Vagina (tissue), 2 donors: ENCODE results near the gene SLC10A7. TPM values are rescaled to one million over a fixed set of nuclear protein-coding genes. Genes with fewer than 3 reads are reported as not detected.

Experiments
- DNase-seq, 2 donors: peaks; one replicate each; pipeline ENCODE4 v3.0.0-alpha.2; 2017; ENCODE audit errors: extremely low spot score in 2 of 2
- H3K27ac ChIP-seq: fragments of 200-600 bp; sonication (generic); one replicate; pipeline ENCODE4 v1.5.1; 2019
- H3K27me3 ChIP-seq: fragments of 200-600 bp; sonication (generic); one replicate; pipeline ENCODE4 v1.5.1; 2019
- H3K36me3 ChIP-seq, 2 donors: fragments of 200-600 bp; sonication (generic); one replicate each; pipeline ENCODE4 v1.5.1; 2017 to 2019
- H3K4me1 ChIP-seq: fragments of 200-600 bp; sonication (generic); one replicate; pipeline ENCODE4 v1.5.1; 2019
- H3K4me3 ChIP-seq, 2 donors: fragments of 200-600 bp; sonication (generic); 1 replicate in 1 of 2; 2 replicates in 1 of 2; pipeline ENCODE4 v1.5.1; 2016 to 2019
- H3K9me3 ChIP-seq: fragments of 200-600 bp; sonication (generic); one replicate; pipeline ENCODE4 v1.5.1; 2019
- CTCF ChIP-seq, 3 experiments: fragments of 450-650 bp in 2 of 3; fragments of 200-600 bp in 1 of 3; sonication (generic) in 1 of 3; IDR thresholded peaks; one replicate each; pipeline ENCODE4 v1.5.1; 2017 to 2019; ENCODE audit warnings: antibody characterized with exemption in 3 of 3, mild to moderate bottlenecking in 2 of 3, moderate library complexity in 2 of 3
- POLR2A ChIP-seq, 2 donors: fragments of 450-650 bp; IDR thresholded peaks; one replicate each; pipeline ENCODE4 v1.6.1; 2017; ENCODE audit warnings: antibody characterized with exemption in 2 of 2, mild to moderate bottlenecking in 2 of 2, moderate library complexity in 2 of 2
- POLR2AphosphoS5 ChIP-seq, 2 donors: sonication (generic); formaldehyde crosslinking; IDR thresholded peaks; one replicate each; pipeline ENCODE4 v1.9.0; 2017; ENCODE audit warnings: antibody characterized with exemption in 2 of 2, mild to moderate bottlenecking in 2 of 2, low read depth in 1 of 2; ENCODE audit not compliant: insufficient read depth in 1 of 2
- intact Hi-C: fragments of 100-400 bp; cut with DNase I; formaldehyde crosslinking; loops from one replicate; pipeline ENCODE4 v1.15.1; 2023
- total RNA-seq: library from RNA; depleted of rRNA; stranded (reverse); fragments of >200 nt; gene quantifications from one replicate; pipeline ENCODE4 v1.2.3, GENCODE V29; 2016

Gene SLC10A7
- total RNA-seq, 1 donor from 2014 or later, result 14.2 TPM

- no peaks in the 10 kb centered on the region for H3K36me3 ChIP-seq
These were observed 10.4 kb downstream of the SLC10A7 start for GRCh38 chr4:146511381-146511780.

GRCh38 chr4:146510942-146511341, 10.8 kb downstream of the SLC10A7 start:
- Histone ChIP-seq H3K4me3 (no peak overlapping the region), H3K4me1 (no peaks in the 10 kb centered on the region), H3K36me3 (no peaks in the 10 kb centered on the region), H3K27ac (no peak overlapping the region), H3K27me3 (no peaks in the 10 kb centered on the region), H3K9me3 (no peaks in the 10 kb centered on the region)
- TF ChIP-seq POLR2A (IDR thresholded peaks at IDR 0.05) (no peak), POLR2AphosphoS5 (IDR thresholded peaks at IDR 0.05; ENCODE audit: insufficient read depth in 1 of 2, low read depth in 1 of 2) (no peak), CTCF (IDR thresholded peaks at IDR 0.05) (no peak)
- no peak for DNase-seq
- intact Hi-C loops, result no loop called here

More at GRCh38 chr4:146511381-146511780, 10.4 kb downstream of the SLC10A7 start:
- intact Hi-C loops, result no loop called here
- H3K9me3 ChIP-seq, result no peaks in the 10 kb centered on the region
- no peak for TF ChIP-seq POLR2AphosphoS5 (IDR thresholded peaks at IDR 0.05; ENCODE audit: insufficient read depth in 1 of 2, low read depth in 1 of 2)
- no peak for TF ChIP-seq POLR2A (IDR thresholded peaks at IDR 0.05)
- TF ChIP-seq CTCF (IDR thresholded peaks at IDR 0.05), result no peak
- H3K4me3 ChIP-seq, result no peak overlapping the region
- no peak for DNase-seq
- no peak overlapping the region for H3K27ac ChIP-seq
- no peaks in the 10 kb centered on the region for H3K4me1 ChIP-seq
- H3K27me3 ChIP-seq, result no peaks in the 10 kb centered on the region

- H3K36me3 ChIP-seq, result peaks cover 0 to 6% of the 10 kb centered on the region in 2 donors
- intact Hi-C loops, result no loop called here
These were observed 13.4 kb downstream of the SLC10A7 start for GRCh38 chr4:146508229-146508939.

GRCh38 chr4:146507632-146508031, 14.1 kb downstream of the SLC10A7 start:
- Histone ChIP-seq H3K4me1 (no peaks in the 10 kb centered on the region), H3K27ac (no peak overlapping the region), H3K4me3 (no peak overlapping the region), H3K9me3 (no peaks in the 10 kb centered on the region), H3K27me3 (no peaks in the 10 kb centered on the region), H3K36me3 (peaks cover 0 to 14% of the 10 kb centered on the region in 2 donors)
- TF ChIP-seq CTCF (IDR thresholded peaks at IDR 0.05) (no peak), POLR2A (IDR thresholded peaks at IDR 0.05) (no peak), POLR2AphosphoS5 (IDR thresholded peaks at IDR 0.05; ENCODE audit: insufficient read depth in 1 of 2, low read depth in 1 of 2) (no peak)
- intact Hi-C loops, result no loop called here
- no peak for DNase-seq

More at GRCh38 chr4:146508229-146508939, 13.4 kb downstream of the SLC10A7 start:
- TF ChIP-seq POLR2A (IDR thresholded peaks at IDR 0.05) (no peak), POLR2AphosphoS5 (IDR thresholded peaks at IDR 0.05; ENCODE audit: insufficient read depth in 1 of 2, low read depth in 1 of 2) (no peak), CTCF (IDR thresholded peaks at IDR 0.05) (no peak)
- Histone ChIP-seq H3K4me1 (no peaks in the 10 kb centered on the region), H3K27me3 (no peaks in the 10 kb centered on the region), H3K9me3 (no peaks in the 10 kb centered on the region), H3K4me3 (no peak overlapping the region), H3K27ac (no peak overlapping the region)
- DNase-seq, result no peak

- H3K27ac ChIP-seq, result no peak overlapping the region
- H3K4me3 ChIP-seq, result no peak overlapping the region
- TF ChIP-seq POLR2AphosphoS5 (IDR thresholded peaks at IDR 0.05; ENCODE audit: insufficient read depth in 1 of 2, low read depth in 1 of 2), result no peak
- TF ChIP-seq CTCF (IDR thresholded peaks at IDR 0.05), result no peak
- TF ChIP-seq POLR2A (IDR thresholded peaks at IDR 0.05), result no peak
- H3K4me1 ChIP-seq, result no peaks in the 10 kb centered on the region
- no peak for DNase-seq
- intact Hi-C loops, result no loop called here
- H3K9me3 ChIP-seq, result no peaks in the 10 kb centered on the region
- peaks cover 0 to 20% of the 10 kb centered on the region in 2 donors for H3K36me3 ChIP-seq
- H3K27me3 ChIP-seq, result no peaks in the 10 kb centered on the region
These were observed 15.5 kb downstream of the SLC10A7 start for GRCh38 chr4:146506272-146506671.
